Large intestine (tissue), 3 donors: Measurements from ENCODE around the gene MYOZ1. TPM values are rescaled to one million over a fixed set of nuclear protein-coding genes. Genes with fewer than 3 reads are reported as not detected.

Experiments
- DNase-seq, 2 donors: peaks; one replicate each; pipeline versions ENCODE4 v3.0.0 to v3.0.0-alpha.2; 2013
- H3K27ac ChIP-seq: one replicate; pipeline ENCODE4 v1.5.1; 2013; ENCODE audit warnings: low read length
- H3K27me3 ChIP-seq: 2 replicates; pipeline ENCODE4 v1.6.1; 2013; ENCODE audit warnings: low read length; ENCODE audit not compliant: control insufficient read depth, insufficient read depth
- H3K36me3 ChIP-seq: 2 replicates; pipeline ENCODE4 v1.6.1; 2013; ENCODE audit warnings: low read length; ENCODE audit not compliant: control insufficient read depth, insufficient read depth
- H3K4me1 ChIP-seq: one replicate; pipeline ENCODE4 v1.6.1; 2013; ENCODE audit warnings: low read length; ENCODE audit not compliant: control insufficient read depth, insufficient read depth
- H3K4me3 ChIP-seq: one replicate; pipeline ENCODE4 v1.5.1; 2013; ENCODE audit warnings: low read length
- H3K9me3 ChIP-seq: one replicate; pipeline ENCODE4 v1.6.1; 2013; ENCODE audit warnings: mild to moderate bottlenecking, low read depth, low read length, moderate library complexity; ENCODE audit not compliant: control insufficient read depth
- WGBS: methylation state at CpG from one replicate; pipeline ENCODE4 v1.1.5; 2013; ENCODE audit warnings: low lambda C conversion rate; ENCODE audit not compliant: insufficient coverage; 5-methylcytosine and 5-hydroxymethylcytosine counted together
- polyA plus RNA-seq: library from polyadenylated mRNA; unstranded; fragments of 120-200 nt; gene quantifications from one replicate; pipeline ENCODE4 v1.2.1, GENCODE V29; 2013

Gene MYOZ1
- polyA plus RNA-seq, 1 donor = 0.94 TPM

DNA sequence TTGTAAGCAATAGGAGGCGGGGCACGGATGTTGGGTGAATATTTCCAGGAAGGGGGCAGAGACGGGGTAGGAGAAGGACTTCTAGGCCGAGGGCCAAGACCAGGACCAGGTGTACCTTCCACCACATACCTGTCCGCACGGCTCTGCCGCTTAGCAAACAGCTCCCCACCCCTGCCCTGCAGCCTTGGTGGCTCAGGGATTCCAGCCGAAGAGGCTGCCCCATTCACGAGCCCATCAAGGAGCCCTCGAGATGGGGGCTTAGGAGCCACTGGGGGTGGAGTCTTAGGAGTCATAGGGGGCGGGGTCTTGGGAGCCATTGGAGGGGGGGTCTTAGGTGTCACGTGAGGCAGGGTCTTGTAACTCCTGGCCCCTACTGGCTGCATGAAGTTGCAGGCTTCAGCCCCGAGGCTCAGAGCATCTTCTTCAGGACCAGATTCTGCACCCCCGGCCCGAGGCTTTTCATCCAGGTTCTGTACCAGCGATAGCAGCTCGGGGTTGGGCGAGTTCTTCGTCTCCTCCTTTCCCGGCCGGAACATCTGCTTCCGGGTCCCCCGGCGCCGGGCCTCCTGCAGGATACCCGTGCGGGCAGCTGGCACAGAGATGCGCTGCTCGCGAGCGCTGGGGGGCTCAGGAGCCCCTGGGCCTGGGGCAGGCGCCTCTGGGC is 6.1 kb upstream of the MYOZ1 start:
- Histone ChIP-seq H3K36me3 (no peaks in the 10 kb centered on the region), H3K4me3 (peak overlapping the region; percentile 75), H3K9me3 (no peaks in the 10 kb centered on the region), H3K4me1 (peaks cover 9% of the 10 kb centered on the region), H3K27ac (no peak overlapping the region), H3K27me3 (no peaks in the 10 kb centered on the region)
- WGBS = no CpG with 5 or more reads among the region's 32 CpGs
- peak; percentile 42 to 63 for DNase-seq

DNA sequence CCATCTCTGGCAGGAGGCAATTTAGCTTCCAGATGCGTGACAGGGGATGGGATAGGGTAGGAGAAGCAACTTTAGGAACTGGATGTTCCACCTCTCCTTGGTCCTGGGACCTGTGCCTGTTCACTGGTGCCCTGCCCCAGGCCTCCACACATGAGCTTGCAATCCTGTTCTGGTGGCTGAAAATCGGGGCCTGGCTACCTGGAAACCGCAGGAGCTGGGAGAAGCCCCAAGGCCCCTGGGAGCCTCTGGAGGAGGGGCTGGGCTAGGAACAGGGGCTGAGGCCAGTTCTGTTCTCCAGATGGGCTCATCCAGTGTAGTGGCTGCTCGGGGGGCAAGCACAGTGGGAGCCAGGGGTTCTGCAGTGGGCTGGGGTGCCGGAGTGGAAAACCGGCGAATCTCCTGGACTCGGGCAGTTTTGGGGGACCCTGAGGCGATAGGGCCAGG is 5.3 kb upstream of the MYOZ1 start:
- Histone ChIP-seq H3K9me3 (no peaks in the 10 kb centered on the region), H3K4me1 (peaks cover 9% of the 10 kb centered on the region), H3K36me3 (no peaks in the 10 kb centered on the region), H3K27me3 (no peaks in the 10 kb centered on the region), H3K4me3 (no peak overlapping the region), H3K27ac (no peak overlapping the region)
- no peak for DNase-seq
- WGBS = no CpG with 5 or more reads among the region's 9 CpGs

DNA sequence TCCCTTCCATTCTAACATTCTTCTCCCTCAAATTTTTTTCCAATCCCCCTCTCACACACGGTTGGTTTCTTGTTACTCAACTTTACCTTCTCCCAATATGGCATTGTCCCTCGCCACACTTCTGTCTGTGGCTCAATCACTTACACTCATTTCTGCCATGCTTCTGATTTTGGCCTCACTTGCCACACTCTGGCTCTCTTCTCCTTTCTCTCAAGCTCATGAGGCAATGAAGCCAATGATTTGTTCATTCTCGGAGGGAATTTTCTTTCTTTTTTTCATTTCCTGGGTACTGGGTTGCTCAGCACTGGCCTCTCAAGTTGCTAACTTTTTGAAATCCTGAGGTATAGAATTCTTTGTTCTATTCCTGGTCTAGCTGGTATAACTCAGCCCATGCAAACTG is 4.0 kb upstream of the MYOZ1 start:
- DNase-seq = no peak
- Histone ChIP-seq H3K36me3 (no peaks in the 10 kb centered on the region), H3K9me3 (no peaks in the 10 kb centered on the region), H3K4me1 (peaks cover 9% of the 10 kb centered on the region), H3K27ac (no peak overlapping the region), H3K27me3 (no peaks in the 10 kb centered on the region), H3K4me3 (no peak overlapping the region)
- WGBS = 82% methylated on average over 3 of the region's 3 CpGs

DNA sequence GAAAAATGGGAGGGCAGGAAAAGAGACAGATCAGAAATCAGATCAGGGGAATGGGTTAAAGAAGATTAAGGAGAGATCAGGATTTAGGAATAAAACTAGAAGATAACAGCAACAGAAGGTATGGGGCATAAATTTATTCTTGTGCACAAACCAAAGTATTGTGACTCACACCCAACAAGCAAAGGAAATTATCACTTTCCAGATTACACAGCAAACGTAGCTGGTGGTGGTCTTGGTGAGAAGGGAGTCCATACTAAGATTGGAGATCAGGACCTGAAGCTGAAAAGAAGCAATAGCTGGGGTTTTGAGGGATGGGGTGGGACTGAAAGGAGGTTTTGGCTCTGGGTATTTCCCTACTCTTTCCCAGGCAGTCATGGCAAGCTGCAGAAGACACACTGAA is 3.5 kb upstream of the MYOZ1 start:
- Histone ChIP-seq H3K9me3 (no peaks in the 10 kb centered on the region), H3K27ac (no peak overlapping the region), H3K4me1 (peaks cover 9% of the 10 kb centered on the region), H3K36me3 (no peaks in the 10 kb centered on the region), H3K4me3 (no peak overlapping the region), H3K27me3 (no peaks in the 10 kb centered on the region)
- no peak for DNase-seq
- WGBS = 71% methylated on average over 1 of the region's 1 CpG

DNA sequence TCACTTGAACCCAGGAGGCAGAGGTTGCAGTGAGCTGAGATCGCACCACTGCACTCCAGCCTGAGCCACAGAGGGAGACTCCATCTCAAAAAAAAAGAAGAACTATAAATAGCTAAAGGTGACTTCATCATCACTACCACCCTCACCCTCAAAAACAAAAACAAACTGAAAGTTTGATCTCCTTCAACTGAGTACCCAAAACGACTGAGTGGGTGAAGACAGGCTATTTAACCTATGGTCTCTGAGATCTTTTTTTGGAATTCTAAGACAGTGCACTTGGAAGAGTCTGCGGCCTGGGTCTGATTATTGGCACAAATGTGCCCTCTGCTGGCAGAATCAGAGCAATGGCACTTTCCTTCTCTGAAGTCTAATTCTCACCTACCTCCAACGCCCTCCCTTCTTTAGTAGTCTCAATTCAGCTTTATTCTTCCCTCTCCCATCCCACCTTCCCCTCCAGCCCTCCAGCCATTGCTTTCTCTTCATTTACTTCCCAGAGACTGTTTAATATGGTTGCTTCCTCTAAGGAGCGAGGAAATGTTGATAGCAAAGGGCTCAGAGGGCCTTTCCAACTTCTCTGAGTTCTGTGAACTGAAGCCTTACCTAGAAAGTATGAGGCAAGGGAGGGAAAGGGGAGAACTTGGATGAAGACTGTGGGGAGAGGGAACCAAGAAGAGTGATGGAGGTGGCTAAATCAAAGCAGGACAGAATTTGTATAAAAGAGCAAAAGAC is 2.9 kb upstream of the MYOZ1 start:
- 33% methylated on average over 2 of the region's 5 CpGs for WGBS
- peak; percentile 38 to 49 for DNase-seq

DNA sequence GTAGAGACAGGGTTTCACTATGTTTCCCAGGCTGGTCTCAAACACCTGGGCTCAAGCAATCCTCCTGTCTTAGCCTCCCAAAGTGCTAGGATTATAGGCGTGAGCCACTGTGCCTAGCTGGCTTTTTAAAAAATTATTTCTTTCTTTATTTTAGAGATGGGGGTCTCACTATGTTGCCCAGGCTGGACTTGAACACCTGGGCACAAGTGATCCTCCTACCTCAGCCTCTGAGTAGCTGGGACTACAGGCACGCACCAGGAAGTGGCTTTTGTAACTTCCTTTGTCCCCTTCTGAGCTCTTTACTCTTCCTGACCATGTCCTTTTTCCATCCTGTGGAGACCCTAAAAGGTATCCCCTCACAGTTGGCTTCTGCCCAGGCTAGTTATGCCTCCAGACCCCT is 2.1 kb upstream of the MYOZ1 start:
- Histone ChIP-seq H3K4me1 (peaks cover 6% of the 10 kb centered on the region), H3K36me3 (no peaks in the 10 kb centered on the region), H3K27me3 (no peaks in the 10 kb centered on the region), H3K9me3 (no peaks in the 10 kb centered on the region), H3K27ac (no peak overlapping the region), H3K4me3 (no peak overlapping the region)
- no peak for DNase-seq
- no CpG with 5 or more reads among the region's 2 CpGs for WGBS

More for the DNA sequence above, 2.9 kb upstream of the MYOZ1 start:
- no peak overlapping the region for H3K4me3 ChIP-seq
- no peaks in the 10 kb centered on the region for H3K36me3 ChIP-seq
- H3K4me1 ChIP-seq = peaks cover 9% of the 10 kb centered on the region
- no peaks in the 10 kb centered on the region for H3K9me3 ChIP-seq
- H3K27me3 ChIP-seq = no peaks in the 10 kb centered on the region
- no peak overlapping the region for H3K27ac ChIP-seq

DNA sequence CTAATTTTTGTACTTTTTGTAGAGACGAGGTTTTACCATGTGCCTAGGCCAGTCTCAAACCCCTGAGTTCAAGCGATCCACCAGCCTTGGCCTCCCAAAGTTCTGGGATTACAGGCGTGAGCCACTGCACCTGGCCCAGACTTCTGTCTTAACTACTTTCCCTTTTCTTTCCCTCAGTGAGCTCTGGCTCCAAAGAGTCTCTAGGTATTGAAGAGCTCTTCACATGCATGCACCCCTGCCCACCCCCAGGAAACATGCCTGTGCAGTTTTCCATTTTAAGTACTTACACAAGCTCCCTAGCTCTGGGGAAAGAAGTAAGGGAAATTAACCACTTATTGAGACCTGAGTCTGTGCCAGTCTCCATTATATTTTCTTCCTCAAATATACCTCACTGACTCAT is 2.0 kb downstream of the MYOZ1 start:
- Histone ChIP-seq H3K27ac (no peak overlapping the region), H3K4me1 (no peaks in the 10 kb centered on the region), H3K27me3 (no peaks in the 10 kb centered on the region), H3K9me3 (no peaks in the 10 kb centered on the region), H3K36me3 (no peaks in the 10 kb centered on the region), H3K4me3 (no peak overlapping the region)
- DNase-seq = no peak
- WGBS = no CpG with 5 or more reads among the region's 3 CpGs

DNA sequence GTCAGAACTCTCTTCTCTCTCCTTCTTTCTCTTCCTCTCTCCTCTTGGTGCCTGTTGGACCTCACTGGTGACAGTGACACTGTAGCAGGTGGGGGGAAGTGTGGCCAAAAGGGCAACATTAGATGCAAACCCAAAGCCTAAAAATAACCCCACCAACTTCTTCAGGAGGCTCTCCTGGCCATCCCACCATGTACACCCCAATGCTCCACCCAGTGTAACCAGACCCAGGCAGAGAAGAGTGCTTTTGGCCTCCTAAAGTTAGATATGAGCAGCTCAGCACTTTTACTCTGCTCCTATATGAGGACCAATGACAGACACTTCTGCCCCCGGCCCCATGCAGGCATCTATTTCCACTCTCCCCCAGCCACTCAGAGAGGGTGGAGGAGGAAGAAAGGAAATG is 5.5 kb downstream of the MYOZ1 start:
- no peaks in the 10 kb centered on the region for H3K36me3 ChIP-seq
- DNase-seq = no peak
- H3K27ac ChIP-seq = no peak overlapping the region
- no peaks in the 10 kb centered on the region for H3K27me3 ChIP-seq
- H3K4me3 ChIP-seq = no peak overlapping the region
- no peaks in the 10 kb centered on the region for H3K4me1 ChIP-seq
- no peaks in the 10 kb centered on the region for H3K9me3 ChIP-seq
- no CpG with 5 or more reads among the region's 1 CpG for WGBS

DNA sequence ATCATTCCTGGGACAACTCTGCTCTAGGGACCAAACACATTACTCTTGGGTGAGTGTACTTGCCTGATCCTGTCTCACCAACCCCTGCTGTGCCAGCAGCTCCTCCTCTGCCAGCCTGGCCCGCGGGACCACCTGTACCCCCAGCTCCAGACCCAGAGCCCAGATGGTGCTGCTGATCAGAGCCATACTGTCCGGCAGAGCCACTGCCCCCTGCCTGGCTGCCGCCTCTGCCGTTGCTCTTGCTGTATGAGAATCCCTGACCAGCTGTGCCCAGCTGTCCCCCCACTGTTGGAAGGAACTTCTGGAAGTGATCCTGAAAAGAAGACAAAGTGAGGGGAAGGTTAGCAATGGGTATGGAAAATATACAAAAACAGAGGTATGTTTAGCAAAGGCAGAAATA is 6.9 kb downstream of the MYOZ1 start:
- no peaks in the 10 kb centered on the region for H3K36me3 ChIP-seq
- no peak overlapping the region for H3K27ac ChIP-seq
- H3K4me1 ChIP-seq = no peaks in the 10 kb centered on the region
- DNase-seq = no peak
- H3K4me3 ChIP-seq = no peak overlapping the region
- no CpG with 5 or more reads among the region's 5 CpGs for WGBS
- H3K9me3 ChIP-seq = no peaks in the 10 kb centered on the region
- no peaks in the 10 kb centered on the region for H3K27me3 ChIP-seq

DNA sequence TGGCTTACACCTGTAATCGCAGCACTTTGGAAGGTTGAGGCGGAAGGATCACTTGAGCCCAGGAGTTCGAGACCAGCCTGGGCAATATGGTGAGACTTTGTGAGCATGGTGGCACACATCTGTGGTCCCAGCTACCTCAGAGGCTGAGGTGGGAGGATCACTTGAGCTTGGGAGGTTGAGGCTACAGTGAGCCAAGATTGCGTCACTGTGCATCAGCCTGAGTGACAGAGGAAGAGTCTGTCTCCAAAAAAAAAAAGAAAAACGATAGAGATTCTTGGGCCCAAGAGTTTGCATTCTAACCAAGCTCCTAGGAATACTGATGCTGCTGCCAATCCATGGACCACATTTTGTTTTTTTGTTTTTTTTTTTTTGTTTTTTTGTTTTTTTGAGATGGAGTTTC is 12.1 kb downstream of the MYOZ1 start:
- no peaks in the 10 kb centered on the region for H3K36me3 ChIP-seq
- peaks cover 7% of the 10 kb centered on the region for H3K4me1 ChIP-seq
- DNase-seq = no peak
- WGBS = 100% methylated on average over 1 of the region's 5 CpGs
- no peak overlapping the region for H3K27ac ChIP-seq
- no peak overlapping the region for H3K4me3 ChIP-seq
- no peaks in the 10 kb centered on the region for H3K9me3 ChIP-seq
- no peaks in the 10 kb centered on the region for H3K27me3 ChIP-seq

DNA sequence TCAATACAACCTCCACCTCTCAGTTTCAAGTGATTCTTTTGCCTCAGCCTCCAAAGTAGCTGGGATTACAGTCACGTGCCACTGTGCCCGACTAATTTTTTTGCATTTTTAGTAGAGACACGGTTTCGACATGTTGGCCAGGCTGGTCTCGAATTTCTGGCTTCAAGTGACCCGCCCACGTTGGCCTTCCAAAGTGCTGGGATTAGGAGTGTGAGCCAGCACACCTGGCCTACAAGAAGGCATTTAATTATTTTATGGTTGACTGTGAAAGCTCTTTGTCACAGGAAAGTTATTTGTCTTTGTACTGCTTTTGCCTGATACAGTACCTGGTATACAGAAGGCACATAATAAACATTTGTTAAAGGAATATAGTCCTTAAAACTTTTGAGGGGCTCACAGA is 12.9 kb downstream of the MYOZ1 start:
- Histone ChIP-seq H3K4me3 (no peak overlapping the region), H3K27ac (peak overlapping the region; percentile 32), H3K27me3 (no peaks in the 10 kb centered on the region), H3K36me3 (no peaks in the 10 kb centered on the region), H3K9me3 (no peaks in the 10 kb centered on the region), H3K4me1 (peaks cover 7% of the 10 kb centered on the region)
- no CpG with 5 or more reads among the region's 7 CpGs for WGBS
- DNase-seq = peak in 1 of 2 donors; percentile 45
